Myocyte (in vitro differentiated cells): ENCODE measurements around the gene PDE6H. TPM values are rescaled to one million over a fixed set of nuclear protein-coding genes. Genes with fewer than 3 reads are reported as not detected.

Experiments
- DNase-seq: peaks from one replicate; pipeline ENCODE4 v3.0.0-alpha.2; 2012; ENCODE audit warnings: low read depth
- total RNA-seq: library from RNA; depleted of rRNA; stranded (reverse); fragments of >200 nt; gene quantifications from 2 replicates; pipeline ENCODE4 v1.2.3, GENCODE V29; 2014

Gene PDE6H
- total RNA-seq, 1 donor from 2014 or later = not detected

DNA sequence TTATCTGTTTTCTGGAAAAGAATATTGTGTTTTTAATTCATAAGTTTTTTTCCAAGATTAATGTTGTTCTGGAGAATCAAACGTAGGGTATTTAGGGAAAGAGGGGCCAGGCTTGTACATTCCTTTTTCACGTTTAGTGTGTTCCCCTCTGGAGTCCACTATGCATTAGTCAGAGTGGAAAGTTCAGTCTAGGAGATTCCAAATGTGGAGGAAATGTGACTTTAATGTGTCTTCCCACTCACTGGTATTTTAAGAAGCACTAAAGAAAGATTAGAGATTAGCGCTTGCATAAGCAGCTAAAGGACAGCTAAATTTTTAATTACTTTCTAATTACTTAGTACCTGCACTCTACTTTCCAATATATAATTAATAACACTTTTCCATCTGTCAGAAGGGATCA is 4.4 kb upstream of the PDE6H start:
- DNase-seq = no peak

DNA sequence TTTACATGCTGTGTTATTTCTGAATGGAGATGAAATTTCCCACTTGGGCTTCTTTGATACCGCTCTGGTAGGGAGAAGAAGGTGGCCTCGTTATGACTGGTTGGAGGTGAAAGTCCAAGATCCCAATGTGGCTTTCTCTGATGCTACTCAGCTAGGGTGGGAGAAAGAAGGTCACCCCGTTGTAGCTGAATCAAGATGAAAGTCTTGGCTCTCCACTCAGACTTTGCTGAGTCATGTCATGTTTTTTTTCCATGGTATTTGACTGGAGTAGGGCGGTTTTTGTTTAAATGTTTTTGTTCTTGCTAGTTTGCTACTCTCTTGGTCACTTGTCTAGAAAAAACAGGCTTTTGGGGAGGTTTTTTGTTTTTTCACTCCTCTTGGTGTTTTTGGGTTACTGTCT is 2.4 kb upstream of the PDE6H start:
- no peak for DNase-seq

DNA sequence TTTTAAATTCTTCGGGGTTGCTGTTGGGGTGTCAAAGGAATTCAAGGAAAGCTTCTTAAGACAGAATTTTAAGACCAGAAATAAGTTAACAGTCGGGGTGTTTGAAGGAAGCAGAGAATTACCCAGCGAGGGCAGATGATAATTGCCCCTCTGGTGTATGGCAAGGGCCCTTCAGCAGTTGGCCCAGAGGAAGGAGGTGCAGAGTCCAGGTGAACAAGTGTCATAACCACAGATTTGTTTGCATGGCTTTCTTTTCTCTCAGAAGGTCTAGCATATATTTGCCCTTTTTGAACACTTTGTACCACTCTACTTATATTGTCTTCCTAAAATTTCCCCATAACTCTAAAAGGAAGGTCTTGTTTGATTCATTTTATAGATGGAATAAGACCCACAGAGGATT is 1.8 kb downstream of the PDE6H start:
- no peak for DNase-seq

DNA sequence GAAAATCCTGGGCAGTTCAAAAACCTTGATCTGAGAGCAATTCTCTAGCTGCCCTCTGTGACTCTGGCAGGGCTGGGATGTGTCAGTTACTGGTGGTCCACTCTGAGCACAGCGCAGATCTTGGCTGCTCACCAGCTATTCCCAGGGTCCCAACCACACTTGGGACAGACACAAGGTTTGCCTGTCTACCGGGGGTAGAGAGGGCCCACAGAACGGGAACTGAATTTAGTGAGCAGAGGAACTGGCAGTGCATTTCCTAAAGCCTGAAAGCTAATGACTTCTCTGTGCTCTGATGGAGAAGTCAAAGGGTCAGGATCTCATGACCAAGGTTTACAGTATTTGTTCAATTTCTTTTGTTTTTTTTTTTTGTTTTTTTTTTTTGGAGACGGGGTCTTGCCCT is 2.6 kb downstream of the PDE6H start:
- no peak for DNase-seq

DNA sequence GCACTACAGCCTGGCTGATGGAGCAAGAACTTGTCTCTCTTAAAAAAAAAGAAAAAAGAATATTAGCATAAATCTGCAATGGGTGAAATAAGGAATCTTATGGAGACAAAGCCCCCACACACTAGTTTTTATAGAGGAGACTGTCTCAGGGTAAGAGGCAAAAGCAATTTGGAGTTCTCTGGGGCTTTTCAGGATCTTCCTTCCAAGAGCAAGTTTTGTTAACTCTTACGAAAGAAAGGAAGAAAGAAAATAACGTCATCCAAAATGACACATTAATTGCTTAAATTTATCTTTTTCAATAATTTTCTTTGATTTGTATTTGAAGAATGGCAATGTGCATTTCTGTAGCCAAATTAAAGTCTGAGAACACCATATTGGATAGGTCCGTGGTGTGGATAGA is 3.8 kb downstream of the PDE6H start:
- DNase-seq = no peak

DNA sequence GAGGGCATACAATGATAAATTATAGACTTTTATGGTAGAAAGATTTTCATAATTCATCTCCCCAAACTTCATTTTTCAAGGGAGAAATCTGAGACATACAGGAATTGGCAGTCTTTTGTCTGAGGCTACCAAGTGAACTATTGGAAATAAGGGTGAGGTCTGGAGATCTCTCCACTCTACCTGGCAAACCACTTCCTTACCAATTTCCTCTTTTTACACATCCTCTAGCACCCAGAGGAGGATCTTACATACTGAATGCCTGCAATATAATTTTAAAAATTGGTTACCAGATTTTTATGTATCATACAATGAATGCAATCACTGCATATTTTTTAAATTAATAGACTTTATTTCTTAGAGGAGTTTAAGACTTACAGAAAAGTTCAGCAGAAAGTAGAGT is 6.6 kb downstream of the PDE6H start:
- no peak for DNase-seq

DNA sequence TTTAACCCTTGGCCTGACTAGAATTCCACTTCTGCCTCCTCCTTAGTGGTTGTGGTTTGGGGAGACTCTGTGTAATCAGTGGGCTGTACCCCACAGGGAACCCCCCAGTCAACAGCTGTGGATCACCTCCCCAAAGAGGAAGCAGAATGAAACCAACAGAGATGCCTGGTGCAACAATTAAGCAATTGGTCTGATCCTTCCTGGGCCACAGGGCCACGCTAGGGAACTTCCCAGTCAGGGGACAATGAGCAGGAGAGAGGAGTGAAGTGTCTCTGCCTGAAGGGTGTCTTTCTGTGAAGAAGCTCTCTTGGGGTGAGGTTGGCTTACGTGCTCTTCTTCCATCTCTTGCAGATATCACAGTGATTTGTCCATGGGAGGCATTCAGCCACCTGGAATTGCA is 8.2 kb downstream of the PDE6H start:
- DNase-seq = no peak

DNA sequence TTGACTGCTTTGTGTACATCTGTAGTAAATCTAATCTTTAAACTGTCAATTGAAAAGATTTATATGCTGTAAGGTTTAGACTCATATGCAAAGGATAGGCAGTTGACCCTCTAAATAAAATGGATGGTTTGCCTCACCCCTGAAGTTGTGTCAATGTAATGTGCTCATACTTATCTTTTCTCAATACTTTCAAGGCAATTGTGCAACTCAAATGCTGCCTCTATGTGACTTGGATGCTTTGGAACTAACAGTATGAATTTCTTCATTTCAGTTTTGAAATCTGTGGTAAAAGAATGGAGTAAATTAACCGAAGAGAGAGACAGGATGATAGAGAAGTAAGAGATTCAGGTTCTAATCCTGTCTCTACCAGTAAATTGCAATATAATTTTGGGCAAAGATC is 9.7 kb downstream of the PDE6H start:
- no peak for DNase-seq

DNA sequence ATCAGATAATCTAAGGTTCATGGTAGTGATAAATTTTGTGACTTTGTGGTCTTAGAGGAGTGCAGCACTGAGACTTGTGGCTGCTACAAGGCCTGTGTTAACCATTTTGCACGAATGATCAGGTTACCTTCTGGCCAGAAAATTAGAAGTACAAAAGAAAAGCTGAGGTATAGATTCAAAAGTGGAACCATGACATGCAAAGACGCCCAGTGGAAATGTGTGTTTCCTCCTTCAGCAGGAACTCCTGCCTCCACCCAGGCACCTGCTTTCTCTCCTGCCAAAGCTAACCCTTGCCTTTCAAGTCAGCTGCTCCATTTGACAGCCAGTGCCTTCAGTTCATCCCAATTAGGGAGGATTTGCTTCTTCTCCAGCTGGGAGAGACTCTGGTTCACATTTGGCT is 10.1 kb downstream of the PDE6H start:
- no peak for DNase-seq

DNA sequence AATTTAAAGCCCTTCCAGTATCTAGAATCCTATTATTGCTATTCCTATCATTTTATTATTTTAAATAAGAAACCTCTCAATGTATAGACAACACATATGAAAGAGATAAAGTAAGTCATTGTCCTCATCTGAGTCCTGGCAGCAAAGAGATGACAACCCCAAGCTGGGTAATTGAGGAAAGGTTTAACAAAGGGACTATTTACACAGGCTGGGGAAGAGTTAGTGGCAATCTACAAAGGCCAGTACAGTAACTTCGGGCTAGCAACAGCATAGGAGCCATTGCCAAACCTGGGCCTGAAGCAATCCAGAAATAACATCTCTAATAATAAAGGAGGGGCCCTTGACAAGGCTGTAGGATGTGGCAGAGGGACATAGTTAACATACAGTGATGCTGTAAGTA is 11.2 kb downstream of the PDE6H start:
- DNase-seq = no peak

DNA sequence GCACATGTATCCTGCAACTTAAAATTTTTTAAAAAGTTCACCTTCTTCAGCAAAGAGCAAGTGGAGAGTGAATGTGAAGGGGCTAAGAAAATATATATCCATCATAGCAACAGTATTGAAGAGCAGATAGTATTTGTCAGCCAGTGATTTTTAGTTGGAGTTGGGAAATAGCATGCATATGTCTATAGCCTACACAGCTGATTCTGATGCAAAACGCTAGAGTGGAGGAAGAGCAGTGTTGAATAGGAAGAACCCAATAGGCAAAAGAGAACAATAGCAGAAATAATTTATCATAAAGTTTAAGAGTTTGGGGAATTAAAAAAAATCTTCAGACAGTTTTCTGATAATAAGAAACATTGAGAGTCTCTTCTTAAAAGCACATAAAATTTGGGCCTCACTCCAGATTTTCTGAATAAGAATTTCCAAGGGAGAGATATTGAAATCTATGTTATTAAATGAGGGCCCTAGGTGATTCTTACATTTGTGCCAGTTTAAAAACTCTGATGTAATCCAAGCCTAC is 12.0 kb downstream of the PDE6H start:
- DNase-seq = no peak

DNA sequence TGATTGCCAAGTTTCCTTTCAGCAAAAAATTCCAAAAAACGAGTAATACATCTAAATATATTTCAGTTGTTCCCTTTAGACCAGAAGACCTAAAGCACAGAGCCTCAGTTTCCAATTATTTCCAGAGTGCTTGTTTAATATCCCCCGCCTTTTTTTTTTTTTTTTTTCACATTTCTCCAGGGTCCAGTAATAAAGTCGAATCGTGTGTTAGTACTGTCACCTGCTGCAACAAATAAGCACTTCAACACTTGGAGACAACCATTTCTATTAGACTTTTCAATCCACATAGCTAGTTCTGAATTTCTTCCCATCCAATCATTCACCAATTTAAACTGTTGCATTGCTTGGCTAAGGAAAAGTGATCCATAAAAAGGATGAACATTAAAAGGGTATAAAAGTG is 13.6 kb downstream of the PDE6H start:
- DNase-seq = no peak

DNA sequence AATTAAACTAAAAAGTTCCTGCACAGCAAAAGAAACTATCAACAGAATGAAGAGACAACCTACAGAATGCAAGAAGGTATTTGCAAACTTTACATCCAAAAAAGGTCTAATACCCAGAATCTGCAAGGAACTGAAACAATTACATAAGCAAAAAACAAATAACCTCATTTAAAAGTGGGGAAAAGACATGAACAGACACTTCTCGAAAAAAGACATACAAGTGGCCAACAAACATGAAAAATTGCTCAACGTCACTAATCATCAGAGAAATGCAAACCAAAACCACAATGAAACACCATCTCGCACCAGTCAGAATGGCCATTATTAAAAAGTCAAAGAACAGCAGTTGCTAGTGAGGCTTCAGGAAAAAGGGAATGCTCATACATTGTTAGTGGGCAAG is 15.2 kb downstream of the PDE6H start:
- DNase-seq = no peak

DNA sequence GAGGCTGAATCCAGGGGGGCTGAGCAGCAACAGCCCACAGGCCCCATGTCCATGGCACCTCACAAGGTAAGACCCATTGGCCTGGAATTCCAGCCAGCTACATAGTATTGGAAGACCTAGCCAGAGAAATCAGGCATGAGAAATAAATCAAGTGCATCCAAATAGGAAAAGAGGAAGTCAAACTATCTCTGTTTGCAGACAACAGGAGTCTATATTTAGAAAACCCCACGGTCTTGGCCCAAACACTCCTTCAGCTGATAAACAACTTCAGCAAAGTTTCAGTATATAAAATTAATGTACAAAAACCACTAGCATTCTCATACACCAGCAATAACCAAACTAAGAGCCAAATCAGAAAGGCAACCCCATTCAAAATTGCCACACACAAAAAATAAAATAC is 16.9 kb downstream of the PDE6H start:
- no peak for DNase-seq

DNA sequence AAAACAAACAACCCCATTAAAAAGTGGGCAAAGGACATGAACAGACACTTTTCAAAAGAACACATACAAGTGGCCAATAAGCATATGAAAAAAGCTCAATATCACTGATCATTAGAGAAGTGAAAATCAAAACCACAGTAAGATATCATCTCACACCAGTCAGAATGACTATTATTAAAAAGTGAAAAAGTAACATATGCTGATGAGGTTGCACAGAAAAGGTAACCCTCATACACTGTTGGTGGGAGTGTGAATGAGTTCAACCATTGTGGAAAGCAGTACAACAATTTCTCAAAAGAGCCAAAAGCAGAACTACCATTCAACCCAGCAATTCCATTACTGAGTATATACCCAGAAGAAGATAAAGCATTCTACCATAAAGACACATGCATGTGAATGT is 18.2 kb downstream of the PDE6H start:
- DNase-seq = no peak

DNA sequence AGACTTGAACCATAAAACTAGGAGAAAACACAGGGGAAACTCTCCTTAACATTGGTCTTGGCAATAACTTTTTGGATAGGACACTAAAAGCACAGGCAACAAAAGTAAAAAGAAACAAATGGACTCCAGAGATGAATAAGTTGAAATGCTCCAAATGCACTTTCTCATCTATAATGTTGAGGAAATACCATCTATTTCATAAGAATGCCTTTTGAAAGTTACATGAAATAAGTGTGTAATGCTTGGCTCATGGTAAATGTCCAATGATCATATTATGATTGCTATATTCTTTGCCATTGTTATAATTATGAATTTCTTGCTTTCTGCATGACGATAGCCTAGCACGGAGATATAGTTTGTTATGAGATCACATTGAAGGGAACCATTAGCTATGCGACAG is 19.8 kb downstream of the PDE6H start:
- no peak for DNase-seq

DNA sequence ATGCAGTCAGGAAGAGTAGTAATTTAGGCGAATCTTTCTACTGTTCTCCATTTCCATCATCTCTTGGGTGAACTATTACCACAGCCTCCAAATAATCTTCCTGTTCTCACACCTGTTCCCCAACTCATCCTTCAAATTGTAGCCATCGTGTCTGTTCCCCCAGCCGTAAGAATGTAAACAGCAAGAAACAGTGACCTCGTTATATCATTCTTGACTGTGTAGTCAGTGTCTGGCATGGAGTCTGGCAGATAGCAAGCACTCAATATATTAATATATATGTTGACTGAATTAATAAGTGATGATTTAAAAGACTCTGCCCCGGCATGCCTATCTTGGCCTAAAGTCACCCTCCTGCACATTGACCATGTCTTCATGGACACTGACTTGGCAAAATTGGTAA is 20.3 kb downstream of the PDE6H start:
- no peak for DNase-seq

DNA sequence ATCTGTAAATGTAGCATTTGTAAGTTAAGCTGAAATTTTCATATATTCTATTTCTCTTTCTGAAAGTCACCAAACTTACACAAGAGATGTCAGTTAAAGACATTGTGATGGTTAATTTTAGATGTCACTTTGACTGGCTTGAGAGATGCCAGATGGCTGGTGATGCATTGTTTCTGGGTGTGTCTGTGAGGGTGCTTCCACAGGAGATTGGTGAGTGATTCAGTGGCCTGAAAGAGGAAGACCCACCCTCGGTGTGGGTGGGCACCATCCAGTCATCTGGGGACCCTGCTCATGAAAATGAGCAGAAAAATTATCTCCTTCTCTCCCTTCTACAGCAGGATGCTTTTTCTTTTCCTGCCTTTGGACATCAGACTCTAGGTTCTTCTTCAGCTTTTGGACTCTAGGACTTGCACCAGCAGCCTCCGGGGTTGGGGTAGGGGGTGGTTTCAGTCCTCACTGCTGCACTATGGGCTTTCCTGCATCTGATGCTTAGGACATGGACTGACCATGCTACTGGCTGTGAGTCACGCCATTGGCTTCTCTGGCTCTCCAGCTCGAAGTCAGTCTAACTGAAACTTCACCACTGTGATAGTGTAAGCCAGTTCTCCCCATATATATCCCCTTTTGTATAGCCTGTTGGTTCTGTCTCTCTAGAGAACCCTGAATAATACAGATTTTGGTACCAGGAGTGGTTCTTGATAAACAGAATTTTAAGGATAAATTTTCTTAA is 20.9 kb downstream of the PDE6H start:
- DNase-seq = peak; percentile 44

DNA sequence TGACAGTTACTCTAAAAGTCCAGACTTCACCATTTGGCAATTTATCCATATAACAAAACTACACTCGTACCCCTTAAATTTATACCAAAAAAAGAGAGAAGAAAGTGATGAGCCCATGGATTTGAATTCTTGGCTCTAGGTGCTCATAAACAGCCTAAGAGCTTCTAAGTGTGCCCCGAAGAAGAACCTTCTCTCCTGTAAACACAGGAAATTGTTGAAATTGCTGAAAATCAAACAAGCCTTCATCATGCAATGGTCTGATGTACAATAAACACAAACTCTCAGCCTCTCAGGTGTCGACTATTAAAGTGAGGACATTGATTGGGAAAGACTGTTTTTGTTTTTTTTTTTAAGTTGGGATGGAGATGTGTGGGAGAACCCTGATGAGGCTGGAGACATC is 21.8 kb downstream of the PDE6H start:
- no peak for DNase-seq

DNA sequence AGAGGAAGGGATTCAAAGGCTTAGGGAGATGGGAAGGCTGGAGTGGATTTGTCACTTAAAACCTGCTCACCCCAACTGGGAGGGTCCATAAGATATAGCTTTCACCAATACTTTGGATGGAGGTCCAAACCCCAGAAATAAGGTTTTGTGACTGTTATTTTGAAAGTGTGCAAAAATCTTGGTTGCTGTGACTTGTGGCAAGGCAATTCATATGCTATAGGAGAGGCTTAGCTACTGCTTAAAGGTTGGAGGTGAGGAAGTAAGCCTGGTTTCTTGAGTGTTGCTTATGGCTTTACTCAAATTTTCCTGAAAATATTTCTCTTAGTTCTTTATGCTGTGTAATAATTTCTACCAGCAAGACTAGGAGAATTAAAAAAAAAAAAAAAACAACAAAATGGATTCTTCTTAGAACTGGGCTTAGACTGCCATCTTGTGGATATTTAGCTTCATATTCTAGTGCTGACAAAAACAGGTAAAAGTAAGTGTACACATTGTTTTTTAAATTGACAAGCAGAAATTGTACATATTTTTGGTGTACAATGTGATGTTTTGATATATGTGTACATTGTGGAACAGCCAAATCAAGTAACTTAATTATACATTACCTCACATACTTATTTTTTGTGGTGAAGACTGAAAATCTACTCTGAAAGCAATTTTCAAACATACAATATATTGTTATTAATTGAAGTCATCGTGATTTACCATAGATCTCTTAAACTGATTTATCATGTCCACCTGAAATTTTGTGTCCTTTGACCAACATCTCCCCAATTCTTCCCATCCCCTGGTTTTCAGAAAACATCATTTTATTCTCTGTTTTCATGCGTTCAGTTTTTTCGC is 23.0 kb downstream of the PDE6H start:
- DNase-seq = peak; percentile 67

DNA sequence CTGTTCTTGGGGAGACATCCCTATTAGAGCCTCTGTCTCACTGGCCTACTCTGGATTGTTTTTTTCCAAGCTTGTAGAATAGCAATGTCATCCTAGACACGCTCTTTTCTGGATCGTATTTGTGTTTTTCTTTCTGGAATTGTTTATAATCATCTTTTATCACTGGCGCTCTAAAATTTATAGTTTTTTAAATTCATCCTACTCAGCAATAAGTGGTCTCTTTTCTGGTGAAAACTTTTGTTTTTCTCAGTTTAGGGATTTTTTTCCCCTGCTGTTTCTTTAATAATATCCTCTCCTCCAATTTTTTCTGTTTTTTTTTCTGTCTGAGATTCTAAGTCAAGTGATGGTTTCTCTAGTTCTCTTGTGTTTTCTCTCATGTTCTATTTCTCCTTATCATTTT is 25.2 kb downstream of the PDE6H start:
- no peak for DNase-seq

DNA sequence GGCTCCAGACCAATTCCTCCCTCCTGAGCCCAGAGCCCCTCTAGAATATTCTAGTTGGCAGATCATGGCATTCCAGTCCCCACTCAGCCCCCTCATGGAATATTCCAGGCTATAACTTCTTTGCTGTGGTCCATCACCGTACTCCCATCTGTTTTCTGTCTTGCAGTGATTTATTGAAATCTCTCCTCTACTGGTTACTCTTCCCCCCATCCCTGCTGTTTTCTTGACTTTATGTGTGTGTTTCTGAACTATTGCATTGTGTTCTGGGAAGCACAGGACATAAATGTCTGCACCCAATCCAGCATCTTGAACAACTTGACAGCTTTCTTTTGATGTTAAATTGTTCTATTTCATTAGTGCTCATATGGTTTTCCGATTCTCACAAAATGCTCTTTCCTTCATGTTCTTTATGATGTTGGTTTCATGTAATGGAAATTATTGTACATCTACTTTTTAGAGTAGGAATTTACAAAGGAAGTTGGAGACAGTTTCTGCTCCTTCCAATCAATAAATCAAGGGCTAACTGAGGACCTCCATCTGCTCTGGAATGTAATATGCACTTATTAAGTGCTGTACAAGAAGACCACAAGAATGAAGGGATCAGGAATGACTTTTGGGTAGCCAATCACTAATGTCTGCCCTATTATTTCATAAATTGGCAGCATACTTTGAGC is 26.3 kb downstream of the PDE6H start:
- DNase-seq = no peak
